Stimulated activated CD4-positive, alpha-beta T cell treated with anti-CD3 and anti-CD28 coated beads, TNF-alpha, amount 100 ng/mL, for 24 hours (primary cell): Measurements from ENCODE around the gene GRIA1.
"Not testable (repeated sequence)": the region's sequence is repeated elsewhere in the genome, so short reads cannot be mapped to it uniquely, and the experiment has no call there.

Source experiments
- DNase-seq, 3 experiments: peaks; one replicate each; pipeline ENCODE4 v3.0.0-alpha.2; 2020; ENCODE audit warnings: low read depth in 3 of 3

Gene GRIA1

GRCh38 chr5:153719324-153719723 lies 228.9 kb downstream of the GRIA1 start:
- DNase-seq: no peak

DNA sequence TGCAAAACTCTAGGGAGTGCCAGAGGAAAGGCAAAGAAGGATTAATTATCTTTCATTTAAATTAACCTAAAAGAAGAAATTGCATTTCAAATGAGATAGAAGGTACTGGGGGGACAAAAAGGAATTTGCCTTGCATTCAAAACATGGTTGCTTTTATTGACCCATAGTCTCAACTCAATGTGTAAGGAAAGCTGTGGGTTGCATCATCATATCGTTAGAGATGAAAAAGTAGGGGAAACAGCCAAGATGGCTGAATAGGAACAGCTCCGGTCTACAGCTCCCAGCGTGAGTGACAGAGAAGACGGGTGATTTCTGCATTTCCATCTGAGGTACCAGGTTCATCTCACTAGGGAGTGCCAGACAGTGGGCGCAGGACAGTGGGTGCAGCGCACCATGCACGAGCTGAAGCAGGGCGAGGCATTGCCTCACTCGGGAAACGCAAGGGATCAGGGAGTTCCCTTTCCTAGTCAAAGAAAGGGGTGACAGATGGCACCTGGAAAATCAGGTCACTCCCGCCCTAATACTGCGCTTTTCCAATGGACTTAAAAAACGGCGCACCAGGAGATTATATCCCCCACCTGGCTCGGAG lies 232.6 kb downstream of the GRIA1 start:
- DNase-seq: not testable (repeated sequence)

GRCh38 chr5:153742060-153742459 lies 251.6 kb downstream of the GRIA1 start:
- DNase-seq: no peak

GRCh38 chr5:153744751-153745150 lies 254.3 kb downstream of the GRIA1 start:
- DNase-seq: no peak

DNA sequence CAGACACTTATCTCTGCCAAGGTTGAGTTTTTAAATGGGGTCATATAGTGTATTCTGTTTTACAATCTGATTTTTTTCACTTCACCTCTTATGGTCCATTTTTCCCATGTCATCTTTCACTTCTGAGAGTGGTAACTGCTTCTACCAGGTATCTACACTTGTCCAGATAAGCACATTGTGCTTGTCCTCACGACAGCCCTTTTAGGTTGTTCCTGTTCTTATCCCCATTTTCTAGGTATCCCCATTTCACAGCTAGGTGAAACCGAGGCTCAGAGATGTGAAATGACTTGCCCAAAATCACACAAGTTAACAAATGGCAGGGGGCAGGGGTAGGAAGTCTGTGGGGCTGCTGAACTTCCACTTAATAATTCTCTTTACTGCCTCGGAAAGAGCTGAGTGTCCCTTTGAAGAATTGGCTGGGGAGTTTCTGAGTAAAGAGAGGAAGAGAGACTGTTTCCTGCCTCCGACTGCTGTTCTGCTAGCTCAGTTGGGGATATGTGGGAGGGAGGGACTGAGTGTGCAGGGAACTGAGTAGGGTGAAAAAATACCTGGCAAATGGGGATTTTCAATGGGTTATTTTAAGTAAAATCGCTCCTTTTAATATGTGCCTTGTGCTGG lies 255.4 kb downstream of the GRIA1 start:
- DNase-seq: no peak

GRCh38 chr5:153746440-153746839 lies 256.0 kb downstream of the GRIA1 start:
- no peak for DNase-seq

GRCh38 chr5:153748823-153749222 lies 258.4 kb downstream of the GRIA1 start:
- DNase-seq: no peak

DNA sequence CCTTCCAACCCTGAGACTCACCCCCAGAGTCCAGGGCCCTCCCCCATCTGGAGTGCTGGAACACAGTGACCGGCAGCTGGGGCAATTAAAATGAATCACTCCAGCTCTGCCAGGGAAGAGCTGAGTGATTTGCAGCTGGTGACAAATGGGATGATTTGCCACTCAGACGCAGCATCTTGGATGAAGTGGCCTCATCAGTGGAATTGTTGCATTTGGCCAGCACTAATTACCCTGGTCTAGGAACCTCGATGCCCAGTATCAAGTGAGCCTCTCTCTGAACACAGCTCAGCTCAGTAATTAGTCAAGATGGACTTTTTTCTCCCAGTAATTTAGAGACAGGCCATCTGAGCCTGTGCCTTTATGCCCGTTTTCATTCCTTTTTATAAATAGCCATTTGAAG lies 259.5 kb downstream of the GRIA1 start:
- no peak for DNase-seq

GRCh38 chr5:153751251-153751650 lies 260.8 kb downstream of the GRIA1 start:
- DNase-seq: no peak

DNA sequence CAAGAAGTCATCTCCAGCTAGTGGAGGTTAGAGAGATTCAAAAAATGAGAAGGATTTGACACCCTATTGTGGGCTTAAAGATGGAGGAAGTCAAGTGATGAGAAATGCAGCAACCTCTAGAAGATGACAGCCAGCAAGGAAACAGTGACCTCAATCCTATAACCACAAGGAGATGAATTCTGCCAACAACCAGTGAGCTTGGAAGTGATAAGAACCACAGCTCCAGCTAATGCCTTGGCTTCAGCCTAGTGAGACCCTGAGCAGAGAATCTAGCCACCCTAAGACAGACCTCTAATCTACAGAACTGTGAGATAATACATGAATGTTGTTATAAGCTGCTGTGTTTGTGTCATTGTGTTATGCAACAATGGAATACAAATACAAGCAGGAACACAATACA lies 262.4 kb downstream of the GRIA1 start:
- DNase-seq: no peak

GRCh38 chr5:153753645-153754432 lies 263.4 kb downstream of the GRIA1 start:
- no peak for DNase-seq

DNA sequence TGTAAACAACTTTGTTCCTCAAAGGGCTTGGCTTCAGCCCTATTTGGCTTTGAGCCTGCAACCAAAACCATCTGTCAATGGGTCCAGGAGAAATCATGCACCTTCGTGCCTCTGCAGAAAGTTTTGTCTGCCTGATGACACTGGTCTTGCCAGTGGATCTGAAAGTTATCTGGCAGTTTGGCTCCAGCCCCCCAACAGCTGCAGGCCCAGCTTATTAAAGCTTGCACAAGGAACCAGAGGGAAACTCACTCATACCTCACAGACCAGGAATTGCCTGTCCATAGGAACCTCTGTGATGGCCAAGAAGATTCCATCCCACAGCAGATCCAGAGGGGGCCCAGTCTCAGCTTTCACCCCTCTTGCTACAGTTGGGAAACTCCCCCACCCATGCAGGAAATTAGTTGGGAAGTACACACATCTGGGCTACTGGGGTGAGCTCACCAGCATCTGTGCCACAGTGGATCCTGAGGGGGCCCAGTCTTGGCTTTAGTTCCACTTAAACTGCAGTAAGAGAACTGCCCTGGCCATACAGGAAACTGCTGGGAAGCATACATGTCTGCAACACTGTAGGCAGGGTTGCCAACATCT lies 265.5 kb downstream of the GRIA1 start:
- no peak for DNase-seq

- DNase-seq: no peak
These were observed 266.1 kb downstream of the GRIA1 start for GRCh38 chr5:153756540-153756939.

DNA sequence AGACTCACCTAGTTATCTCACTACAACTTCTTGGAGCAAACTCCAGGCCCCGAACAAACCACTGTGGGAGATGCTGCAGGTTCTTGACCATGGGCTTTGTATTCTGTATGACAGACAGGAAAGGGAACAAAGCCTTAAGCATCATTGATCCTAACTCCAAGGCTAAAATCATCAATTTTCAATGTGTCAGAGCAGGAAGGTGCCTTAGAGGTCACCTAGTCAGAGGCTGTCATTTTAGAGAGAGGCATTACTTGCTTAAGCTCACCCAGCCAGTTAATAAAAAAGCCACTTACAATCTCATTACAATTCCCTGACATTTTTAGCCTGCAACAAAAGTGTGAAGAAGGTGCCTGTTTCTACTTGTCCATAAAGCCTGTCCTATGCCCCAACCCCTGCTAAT lies 275.5 kb downstream of the GRIA1 start:
- DNase-seq: no peak

DNA sequence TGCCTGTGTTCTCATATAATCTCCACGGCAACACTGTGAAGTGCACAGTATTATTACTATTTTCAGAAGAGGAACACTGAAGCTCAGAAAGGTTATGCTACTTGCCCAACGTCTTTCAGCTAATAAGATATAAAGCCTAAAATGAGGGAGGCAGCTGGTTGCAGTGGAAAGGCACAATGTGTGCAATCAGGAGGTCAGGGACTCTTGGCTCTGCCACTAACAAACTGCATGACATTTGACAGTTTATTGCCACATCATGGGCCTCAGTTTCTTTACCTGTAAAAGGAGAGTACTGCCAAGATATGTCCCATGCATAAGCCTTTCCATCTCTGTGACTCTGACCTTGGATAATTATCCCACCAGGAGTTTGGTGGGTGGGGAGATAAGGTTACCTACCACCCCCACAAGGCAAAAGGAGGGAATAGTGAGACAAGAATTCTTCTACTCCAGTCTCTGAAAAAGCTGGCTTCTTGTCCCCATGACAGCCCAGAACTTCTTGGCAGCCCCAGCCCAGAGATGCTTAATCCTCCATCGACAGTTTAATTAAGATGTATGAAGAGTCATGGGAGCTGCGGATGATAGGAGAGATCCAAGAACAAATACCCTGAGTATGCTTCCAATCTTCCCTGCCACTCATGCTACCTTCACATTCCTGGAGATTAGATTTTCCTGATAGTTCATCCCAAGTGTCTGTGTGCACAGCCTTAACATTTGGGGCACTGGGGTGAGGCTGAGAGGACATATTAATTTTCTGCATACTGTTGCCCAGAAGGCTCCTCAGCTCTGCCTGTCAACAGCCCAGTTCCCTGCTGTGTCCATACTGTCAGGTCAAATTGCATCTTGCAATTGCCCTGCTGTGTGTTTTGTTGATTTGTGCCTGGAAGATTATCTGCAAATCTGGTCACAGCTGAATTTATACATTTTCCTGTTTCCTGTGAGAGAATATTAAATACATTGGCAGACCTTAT lies 277.0 kb downstream of the GRIA1 start:
- no peak for DNase-seq

DNA sequence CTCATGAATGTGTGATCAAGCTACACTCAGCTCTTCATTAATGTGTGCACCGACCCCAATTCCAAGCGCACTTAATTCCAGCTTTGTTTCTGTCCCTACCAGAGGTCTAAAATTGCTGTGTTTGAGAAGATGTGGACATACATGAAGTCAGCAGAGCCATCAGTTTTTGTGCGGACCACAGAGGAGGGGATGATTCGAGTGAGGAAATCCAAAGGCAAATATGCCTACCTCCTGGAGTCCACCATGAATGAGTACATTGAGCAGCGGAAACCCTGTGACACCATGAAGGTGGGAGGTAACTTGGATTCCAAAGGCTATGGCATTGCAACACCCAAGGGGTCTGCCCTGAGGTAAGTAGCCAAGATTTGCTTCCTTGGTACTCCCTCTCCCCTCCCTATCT lies 279.6 kb downstream of the GRIA1 start:
- DNase-seq: no peak

DNA sequence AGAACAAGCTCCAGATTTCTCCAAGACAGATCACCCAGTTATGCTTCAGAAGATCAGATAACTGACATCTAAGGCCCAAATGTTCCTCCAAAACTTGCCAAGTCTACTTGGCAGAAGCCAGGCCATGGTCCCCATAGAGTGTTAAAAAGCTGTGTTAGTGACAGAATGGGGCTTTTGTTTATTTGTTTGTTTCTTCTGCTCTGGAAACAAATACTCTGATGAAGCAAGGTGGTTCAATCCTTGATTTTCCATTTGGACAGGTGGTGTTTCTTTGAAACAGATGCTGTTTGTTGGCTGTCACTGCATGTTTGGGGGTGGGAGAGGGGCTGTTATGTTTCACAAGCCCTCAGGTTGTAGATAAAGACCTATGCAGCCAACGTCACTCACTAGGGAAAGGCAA lies 284.2 kb downstream of the GRIA1 start:
- no peak for DNase-seq

GRCh38 chr5:153775923-153776322 lies 285.5 kb downstream of the GRIA1 start:
- DNase-seq: no peak

GRCh38 chr5:153777681-153778581 lies 287.5 kb downstream of the GRIA1 start:
- no peak for DNase-seq

DNA sequence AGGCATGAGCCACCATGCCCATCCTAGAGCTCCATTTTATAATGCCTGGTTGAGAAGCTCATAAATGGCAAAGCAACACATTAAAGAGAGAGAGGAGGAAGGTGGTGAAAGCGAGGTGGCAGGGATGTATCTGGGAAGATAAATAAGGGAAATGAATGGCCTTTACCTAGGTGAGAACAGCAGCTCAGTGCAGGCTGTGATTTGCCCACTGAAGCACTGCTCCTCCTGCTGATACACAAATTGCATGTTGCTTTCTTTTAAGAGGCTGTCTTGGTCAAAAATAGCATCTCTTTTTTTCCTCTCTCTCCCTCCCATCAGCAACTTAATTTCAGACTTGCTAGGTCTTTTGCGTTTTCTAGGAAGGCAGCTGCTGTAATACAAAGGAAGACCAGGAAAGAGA lies 289.4 kb downstream of the GRIA1 start:
- DNase-seq: no peak
